Astrocyte of the cerebellum (primary cell): ENCODE results near the gene PTPRA.

Source experiments
- DNase-seq: peaks from one replicate; pipeline ENCODE4 v3.0.0-alpha.2; 2011; ENCODE audit warnings: low read depth
- H3K4me3 ChIP-seq: 2 replicates; pipeline ENCODE4 v1.5.1; 2011; ENCODE audit warnings: mild to moderate bottlenecking, low read depth, low read length, moderate library complexity
- CTCF ChIP-seq: IDR thresholded peaks from 2 replicates; pipeline ENCODE4 v1.5.1; 2012; ENCODE audit warnings: low read length, low read depth, moderate library complexity, mild to moderate bottlenecking; ENCODE audit errors: missing control alignments
- in situ Hi-C: cut with HindIII; loops from 2 replicates; pipeline ENCODE4 v1.10.0; 2017; ENCODE audit warnings: low sequenced_read_pairs

The PTPRA gene

GRCh38 chr20:2902818-2903217 lies 29.5 kb downstream of the PTPRA start:
- no peak overlapping the region for H3K4me3 ChIP-seq
- in situ Hi-C loops = no loop called here
- DNase-seq = no peak
- no peak for TF ChIP-seq CTCF

- DNase-seq = no peak
- in situ Hi-C loops = no loop called here
- no peak overlapping the region for H3K4me3 ChIP-seq
- no peak for TF ChIP-seq CTCF
Measured at GRCh38 chr20:2903686-2904085, 30.4 kb downstream of the PTPRA start.

- no peak overlapping the region for H3K4me3 ChIP-seq
- no peak for TF ChIP-seq CTCF
- in situ Hi-C loops = no loop called here
- DNase-seq = no peak
Measured at GRCh38 chr20:2907519-2907918, 34.2 kb downstream of the PTPRA start.

GRCh38 chr20:2909953-2910352 lies 36.7 kb downstream of the PTPRA start:
- no peak for DNase-seq
- no peak overlapping the region for H3K4me3 ChIP-seq
- TF ChIP-seq CTCF = no peak
- in situ Hi-C loops = no loop called here

DNA sequence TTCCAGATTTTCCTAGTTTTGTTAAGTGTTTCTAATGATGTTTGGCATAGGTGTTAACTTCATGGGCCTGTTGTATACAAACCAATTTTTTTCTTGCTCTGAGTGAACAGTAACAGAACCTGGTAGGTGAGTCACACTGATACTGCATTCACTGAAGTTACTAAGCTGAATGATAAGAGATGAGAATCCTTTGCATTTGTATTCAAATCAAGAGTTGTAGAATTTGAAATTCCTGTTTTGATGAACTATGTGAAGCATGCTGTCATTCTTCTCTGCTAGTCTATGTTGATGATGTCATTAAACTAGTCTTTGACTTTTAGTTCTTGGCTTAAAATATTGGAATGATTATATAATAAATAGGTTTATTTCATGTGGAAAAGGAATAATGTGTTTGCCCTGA lies 37.9 kb downstream of the PTPRA start:
- in situ Hi-C loops = no loop called here
- DNase-seq = no peak
- no peak for TF ChIP-seq CTCF
- no peak overlapping the region for H3K4me3 ChIP-seq

DNA sequence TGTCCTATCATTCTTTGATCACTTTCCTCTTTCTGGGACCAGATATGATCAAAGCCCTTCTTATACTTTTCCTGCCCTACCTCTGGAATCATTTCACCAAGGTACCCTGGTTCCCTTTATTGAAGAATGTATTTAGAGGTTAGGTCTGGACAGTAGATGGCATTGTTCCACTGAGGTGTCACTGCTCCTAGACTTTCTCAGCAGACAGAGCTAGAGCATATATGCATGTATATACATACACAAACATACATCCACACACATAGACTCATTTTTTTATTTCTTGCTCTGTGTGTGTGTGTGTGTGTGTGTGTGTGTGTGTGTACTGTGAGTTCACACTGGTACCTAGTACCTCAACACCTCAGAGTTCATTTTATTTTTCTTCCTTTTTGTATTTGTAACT lies 40.9 kb downstream of the PTPRA start:
- H3K4me3 ChIP-seq = no peak overlapping the region
- DNase-seq = peak; percentile 4
- TF ChIP-seq CTCF = no peak
- in situ Hi-C loops = no loop called here

GRCh38 chr20:2917266-2917665 lies 44.0 kb downstream of the PTPRA start:
- H3K4me3 ChIP-seq = no peak overlapping the region
- no peak for DNase-seq
- in situ Hi-C loops = no loop called here
- TF ChIP-seq CTCF = no peak
